ENCODE results near the gene POU2AF2.

DNA sequence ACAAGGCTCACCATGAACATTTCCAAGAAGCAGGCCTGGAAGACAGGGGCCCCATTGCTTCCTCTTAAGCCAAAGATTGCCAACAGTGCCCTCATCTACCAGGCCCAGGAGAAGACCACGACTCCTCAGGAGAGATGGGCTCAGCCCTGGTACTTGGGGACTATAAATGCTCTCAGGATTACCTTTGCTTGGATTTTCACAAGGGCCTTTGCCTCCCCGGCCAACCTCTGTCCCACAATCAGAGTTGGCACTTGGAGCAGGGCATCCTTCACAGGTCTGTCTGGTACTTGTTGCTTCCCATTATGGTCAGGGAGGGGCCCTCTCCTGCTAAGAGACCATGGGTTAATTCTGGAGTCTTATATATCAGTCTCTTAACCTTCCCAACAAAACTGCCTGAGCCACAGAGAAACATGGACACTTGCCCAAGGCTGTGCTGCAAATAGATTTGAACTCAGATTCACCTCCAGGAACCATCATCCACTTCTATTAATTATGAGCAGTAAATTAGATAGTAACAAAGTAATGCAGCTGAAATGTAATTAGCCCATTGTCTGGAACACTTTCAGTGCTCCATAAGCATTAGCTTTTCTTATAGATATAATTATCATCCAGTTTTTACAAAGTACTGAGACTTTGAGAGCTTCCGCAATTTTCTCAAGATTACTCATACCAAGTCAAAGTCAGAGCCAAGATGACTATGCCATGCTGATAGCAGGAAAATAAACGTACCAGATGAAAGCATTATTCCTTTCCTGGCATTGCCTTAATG, 86.4 kb downstream of the POU2AF2 start:
- TF ChIP-seq CTCF (IDR thresholded peaks at IDR 0.05) (no peak), POLR2A (IDR thresholded peaks at IDR 0.05) (no peak)

Data from tibial nerve (tissue), 3 donors.